GM18861 (cell line): ENCODE results near the gene HELZ2.
"Not testable (repeated sequence)": the region's sequence is repeated elsewhere in the genome, so short reads cannot be mapped to it uniquely, and the experiment has no call there.

Experiments
- ATAC-seq: cut with Tn5 transposase; IDR thresholded peaks from one replicate; pipeline ENCODE4 v1.9.1; 2021; ENCODE audit not compliant: unreplicated experiment

HELZ2 gene

GRCh38 chr20:63566395-63567135 is 7.5 kb downstream of the HELZ2 start:
- no peak for ATAC-seq

DNA sequence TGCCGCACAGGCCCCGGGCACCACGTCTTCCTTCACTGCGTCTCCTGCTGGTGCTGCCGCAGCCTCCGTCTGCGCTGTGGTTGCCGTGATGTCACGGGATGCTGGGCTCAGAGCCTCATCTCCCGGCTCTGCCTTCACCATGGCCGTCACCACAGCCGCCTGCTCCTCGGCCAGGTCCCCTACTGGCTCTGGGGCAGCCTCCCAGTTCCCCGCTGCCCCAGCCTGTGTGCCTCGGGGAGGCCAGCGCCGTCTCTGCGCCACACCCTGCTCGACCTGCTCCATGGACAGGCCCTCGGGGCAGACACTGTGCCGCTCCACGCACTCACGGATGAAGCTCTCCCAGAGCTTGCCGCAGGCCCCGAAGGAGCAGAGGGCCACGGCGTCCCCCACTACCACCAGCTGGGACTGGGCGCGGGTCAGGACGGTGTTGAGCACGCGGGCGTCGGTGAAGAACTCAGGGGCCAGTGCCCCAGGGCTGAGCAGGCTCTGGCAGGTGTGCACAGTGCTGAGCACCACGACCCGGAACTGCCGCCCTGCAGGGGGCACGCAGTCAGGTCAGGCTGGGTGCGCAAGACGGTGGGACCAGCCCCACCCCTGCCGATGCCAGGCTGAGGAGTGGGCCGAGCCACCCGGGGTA is 8.2 kb downstream of the HELZ2 start:
- ATAC-seq: no peak

DNA sequence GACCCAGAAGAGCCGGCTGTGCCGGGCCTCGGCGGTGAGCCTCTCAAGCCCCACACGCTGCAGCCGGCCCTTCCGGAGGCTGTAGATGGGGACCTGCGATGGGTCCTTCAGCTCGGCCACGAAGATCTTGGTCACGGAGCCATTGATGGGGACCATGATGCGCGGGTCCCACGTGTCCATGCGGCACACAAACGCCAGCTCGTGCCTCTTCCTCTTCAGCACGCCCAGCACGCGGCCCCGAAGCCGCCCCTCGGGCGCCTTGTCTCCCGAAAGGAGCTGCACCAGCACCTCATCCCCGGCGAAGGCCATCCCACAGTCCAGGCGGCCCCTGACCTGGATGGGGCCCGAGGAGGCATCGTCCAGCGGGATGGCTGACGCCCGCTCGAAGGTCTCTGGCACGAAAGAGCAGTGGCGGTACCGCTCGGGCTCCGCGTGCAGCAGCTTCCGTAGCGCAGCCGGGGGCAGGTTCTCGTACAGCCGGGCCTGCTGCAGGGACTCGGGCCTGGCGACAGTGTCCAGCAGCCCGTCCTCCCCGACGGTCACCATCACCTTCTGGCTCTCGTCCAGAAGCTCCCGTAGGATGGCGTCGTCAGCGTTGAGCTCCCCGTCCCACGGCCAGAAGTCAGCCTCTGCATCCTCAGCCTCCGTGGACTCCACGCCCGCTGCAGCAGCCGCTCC is 8.9 kb downstream of the HELZ2 start:
- no peak for ATAC-seq

DNA sequence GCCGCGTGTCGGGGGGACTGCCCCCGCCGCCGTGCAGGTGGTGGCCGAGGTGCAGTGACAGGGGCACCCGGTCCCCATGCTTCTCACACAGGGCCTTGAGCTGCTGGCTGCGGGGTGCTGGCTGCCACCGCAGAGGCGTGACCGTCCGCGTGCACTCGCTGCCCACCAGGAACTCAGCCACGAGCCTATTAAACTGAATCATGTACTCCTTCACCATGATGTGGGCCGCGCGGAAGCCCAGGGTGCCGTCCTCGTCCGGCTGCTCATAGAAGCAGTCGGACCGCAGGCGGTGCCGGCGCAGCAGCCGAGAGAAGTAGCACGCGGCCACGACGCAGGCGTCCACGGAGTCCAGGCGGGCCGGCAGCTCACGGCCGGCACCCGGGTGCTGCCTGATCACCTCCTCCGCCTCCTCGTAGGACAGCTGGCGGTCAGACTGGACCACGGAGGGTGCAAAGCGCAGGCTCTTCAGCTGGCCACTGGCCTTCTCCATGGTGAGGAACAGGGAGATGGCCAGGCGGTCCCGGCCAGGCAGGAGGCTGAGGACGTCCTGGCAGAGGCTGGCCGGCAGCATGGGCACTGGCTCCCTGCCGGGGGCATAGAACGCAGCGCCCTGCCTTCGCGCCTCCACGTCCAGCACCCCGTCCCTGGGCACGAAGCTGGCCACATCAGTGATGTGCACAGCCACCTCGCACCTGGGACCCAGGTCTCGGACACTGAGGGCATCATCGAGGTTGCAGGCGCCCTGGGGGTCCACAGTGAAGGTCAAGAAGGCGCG is 9.8 kb downstream of the HELZ2 start:
- ATAC-seq: no peak

DNA sequence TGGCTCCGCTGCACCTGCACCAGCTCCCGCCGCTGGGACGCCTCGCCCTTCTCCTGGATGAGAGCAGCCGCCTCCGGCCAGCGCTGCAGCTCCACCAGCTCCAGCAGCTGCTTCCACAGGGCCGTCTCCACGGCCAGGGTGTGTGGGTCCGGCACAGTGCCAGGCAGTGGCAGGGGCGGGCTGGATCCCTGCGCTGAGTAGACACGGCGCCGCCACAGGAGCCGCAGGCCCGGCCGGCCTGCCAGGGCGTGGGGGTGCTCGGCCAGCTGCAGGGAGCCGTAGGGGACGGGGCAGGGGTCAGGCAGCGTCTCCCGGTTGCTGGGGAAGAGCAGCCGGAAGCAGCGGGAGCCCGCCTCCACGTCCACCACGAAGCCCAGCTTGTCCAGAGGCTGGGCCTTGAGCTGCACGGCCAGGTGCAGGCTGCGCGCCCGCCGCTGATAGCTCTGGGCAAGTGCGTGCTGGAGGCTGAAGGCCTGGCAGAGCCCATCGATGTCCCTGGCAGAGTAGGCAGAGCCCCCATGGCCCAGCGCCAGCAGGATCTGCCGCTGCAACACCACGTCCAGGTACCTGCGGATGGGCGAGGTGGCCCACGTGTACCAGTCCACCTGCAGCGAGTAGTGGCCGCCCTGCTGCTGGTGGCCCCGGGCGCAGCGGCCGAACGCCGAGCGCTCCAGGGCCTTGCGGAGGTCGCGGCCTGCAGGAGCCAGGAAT is 10.7 kb downstream of the HELZ2 start:
- ATAC-seq: no peak

- ATAC-seq: no peak
Observed at GRCh38 chr20:63562461-63563224, 11.4 kb downstream of the HELZ2 start.

DNA sequence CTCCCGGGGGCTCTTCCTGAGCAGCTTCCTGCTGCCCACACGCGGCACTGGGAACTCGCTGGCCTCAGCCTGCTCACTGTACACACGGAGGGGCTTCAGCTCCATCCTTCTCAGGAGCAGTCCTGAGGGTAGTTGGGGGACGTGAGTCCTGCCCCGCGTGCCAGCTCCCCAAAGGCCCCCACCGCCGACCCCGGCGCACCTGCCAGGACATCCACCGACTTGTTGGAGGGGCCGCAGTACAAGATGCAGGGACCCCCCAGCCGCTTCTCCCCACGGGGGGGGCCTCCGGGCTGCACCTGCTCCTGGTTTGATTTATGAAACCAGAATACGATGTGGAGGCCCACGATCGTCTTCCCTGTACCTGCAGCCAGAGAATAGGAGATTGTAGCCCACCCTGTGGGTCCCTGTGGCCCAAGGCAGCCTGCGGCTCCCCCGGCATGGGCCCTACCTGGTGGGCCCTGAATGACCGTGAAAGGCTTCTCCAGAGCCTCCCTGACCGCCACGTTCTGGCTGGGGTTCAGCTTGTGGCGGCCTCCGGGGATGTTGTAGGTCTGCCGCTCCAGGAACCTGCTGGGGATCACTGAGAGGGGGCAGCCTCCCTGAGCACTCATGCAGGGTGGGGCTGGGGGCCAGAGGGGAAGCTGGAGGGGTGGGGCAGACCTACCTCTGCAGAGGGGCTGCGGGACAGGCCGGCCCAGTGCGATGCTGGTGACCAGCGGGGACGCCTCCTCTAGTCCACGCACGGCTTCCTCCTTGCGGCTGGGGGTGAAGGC is 12.2 kb downstream of the HELZ2 start:
- ATAC-seq: no peak

DNA sequence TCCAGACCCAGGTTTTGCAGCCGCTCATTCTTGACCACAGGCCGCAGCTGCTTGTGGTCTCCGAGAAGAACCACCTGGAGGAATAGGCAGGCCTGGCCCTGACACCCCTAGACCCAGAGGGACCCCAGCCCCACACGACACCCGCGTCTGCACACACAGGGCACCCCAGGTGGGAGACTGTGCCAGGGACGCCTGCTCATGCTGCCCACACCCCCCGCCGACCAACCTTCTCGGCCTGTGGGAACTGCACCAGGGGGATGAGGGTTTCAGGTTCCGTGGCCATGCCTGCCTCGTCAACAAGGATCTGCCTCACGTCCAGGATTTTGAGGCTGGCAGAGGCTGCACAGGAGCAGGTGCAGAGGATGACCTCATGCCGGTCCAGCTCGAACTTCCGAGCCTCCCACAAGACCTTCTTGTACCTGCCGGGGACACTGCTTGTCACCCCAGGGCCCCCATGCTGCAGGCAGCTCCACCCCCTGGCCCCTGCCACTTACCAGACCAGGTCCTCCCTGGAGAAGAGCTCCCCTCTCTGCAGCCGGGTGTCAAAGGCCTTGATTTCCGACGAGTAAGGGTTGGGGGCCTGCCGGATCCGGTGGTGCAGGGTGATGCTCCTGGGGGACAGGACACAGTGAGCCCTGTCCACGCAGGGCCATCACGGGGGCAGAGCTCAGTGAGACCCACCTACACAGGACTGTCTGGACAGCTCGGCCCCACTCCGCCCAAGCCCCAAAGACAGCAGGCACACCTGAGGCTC is 13.0 kb downstream of the HELZ2 start:
- no peak for ATAC-seq

DNA sequence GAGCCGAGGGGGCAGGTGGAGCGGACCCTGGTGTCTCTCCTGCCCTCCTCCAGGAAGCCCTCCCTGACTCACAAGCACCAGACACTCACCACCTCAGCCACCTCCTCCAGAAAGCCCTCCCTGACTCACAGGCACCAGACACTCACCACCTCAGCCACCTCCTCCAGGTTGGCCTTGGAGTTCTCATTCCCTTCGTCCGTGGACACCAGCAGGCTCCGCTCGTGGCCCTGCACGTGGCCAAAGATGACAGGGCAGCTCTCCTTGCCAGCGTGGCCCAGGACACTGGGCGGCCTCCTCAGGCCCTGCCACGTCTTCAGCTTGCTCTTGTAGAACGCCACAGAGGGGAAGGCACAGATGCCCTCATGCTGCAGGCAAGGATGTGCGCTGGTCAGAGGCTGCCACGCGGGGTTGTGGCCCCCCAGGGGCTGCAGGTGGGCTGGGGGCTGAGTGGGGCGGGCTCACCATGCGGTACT is 13.7 kb downstream of the HELZ2 start:
- no peak for ATAC-seq

GRCh38 chr20:63559485-63560332 is 14.3 kb downstream of the HELZ2 start:
- not testable (repeated sequence) for ATAC-seq

DNA sequence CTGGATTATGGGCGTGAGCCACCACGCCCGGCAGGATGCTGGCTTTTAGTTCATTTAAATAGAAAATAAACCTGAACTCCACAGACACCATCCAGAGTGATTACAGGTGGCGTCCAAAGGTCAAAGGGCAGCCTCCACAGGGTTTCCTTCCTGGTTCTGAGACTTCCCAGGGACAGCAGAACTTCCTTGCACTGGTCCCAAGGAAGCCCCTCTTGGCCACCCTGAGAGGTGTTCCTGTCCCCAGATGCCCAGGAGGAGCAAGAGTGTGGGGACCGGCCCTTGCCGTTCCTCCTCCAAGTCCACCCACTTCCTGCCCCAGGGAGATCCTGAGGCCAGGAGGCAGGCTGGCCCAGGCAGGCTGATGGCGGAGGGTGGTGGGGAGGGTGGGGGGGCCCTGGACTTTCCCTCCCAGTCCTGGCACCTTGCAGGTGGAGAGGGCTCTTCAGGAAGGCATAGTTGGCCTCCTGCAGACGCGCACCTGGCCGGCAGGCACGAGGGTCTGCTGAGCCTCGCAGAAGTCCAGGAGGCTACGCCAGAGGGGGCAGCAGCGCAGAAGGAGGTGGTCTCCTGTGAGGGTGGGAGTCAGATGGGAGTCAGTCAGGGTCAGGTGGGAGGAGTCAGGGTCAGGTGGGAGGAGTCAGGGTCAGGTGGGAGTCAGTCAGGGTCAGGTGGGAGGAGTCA is 15.1 kb downstream of the HELZ2 start:
- no peak for ATAC-seq

DNA sequence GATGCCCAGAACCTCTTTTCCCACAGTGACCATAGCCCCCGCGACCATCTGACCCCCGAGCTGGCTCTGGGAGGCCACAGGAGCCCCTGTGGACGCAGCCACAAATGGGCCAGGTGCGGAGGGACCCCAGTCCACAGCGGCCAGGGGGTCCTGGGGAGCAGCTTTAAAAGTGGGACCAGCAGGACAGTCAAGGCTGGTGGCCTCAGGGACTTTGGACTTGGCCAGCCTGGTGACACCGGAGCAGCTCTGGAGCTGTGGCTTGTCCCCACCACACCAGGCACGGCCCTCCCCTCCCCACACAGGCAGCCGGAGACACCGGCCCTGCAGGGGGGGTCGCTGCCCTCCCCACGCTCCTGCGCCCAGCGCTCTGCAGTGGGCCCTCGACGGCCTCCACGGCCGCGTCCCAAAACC is 16.6 kb downstream of the HELZ2 start:
- no peak for ATAC-seq

DNA sequence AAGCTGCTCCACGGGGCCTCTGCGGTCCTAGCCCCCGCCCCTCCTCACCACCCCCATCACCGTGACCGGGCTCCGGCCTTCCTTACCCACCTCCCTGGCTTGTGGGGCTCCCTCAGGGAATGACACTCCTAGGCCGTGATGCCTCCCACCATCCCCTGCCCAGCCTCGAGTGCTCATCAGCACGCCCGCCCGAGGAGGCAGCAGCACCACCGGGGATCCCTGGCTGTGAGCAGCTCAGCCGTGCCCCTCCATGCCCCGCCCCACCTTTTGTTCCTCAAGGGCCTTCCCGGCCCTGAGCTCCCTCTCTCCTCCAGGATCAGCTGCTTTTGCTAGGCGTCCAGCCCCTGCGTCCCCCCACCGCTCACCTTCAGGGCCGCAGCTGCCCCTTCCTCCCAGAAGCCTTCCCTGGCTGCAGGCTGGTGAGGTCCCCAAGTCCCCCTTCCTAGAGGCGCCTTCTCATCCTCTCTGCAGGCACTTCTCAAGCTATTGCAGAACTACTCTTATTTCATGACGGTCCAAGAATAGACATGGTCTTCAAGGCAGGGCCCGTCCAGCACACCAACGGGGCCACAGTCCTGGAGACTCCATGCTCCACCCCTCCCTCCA is 17.1 kb downstream of the HELZ2 start:
- ATAC-seq: no peak

DNA sequence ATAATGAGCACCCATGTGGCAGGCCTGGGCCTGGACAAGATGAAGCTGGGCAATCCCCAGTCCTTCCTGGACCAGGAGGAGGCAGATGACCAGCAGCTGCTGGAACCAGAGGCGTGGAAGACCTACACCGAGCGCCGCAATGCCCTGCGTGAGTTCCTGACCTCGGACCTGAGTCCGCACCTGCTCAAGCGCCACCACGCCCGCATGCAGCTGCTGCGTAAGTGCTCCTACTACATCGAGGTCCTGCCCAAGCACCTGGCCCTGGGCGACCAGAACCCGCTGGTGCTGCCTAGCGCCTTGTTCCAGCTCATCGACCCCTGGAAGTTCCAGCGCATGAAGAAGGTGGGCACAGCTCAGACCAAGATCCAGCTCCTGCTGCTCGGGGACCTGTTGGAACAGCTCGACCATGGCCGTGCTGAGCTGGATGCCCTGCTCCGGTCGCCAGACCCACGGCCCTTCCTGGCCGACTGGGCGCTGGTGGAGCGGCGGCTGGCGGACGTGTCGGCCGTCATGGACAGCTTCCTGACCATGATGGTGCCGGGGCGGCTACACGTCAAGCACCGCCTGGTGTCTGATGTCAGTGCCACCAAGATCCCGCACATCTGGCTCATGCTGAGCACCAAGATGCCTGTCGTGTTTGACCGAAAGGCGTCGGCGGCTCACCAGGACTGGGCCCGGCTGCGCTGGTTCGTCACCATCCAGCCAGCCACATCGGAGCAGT is 18.2 kb downstream of the HELZ2 start:
- no peak for ATAC-seq

DNA sequence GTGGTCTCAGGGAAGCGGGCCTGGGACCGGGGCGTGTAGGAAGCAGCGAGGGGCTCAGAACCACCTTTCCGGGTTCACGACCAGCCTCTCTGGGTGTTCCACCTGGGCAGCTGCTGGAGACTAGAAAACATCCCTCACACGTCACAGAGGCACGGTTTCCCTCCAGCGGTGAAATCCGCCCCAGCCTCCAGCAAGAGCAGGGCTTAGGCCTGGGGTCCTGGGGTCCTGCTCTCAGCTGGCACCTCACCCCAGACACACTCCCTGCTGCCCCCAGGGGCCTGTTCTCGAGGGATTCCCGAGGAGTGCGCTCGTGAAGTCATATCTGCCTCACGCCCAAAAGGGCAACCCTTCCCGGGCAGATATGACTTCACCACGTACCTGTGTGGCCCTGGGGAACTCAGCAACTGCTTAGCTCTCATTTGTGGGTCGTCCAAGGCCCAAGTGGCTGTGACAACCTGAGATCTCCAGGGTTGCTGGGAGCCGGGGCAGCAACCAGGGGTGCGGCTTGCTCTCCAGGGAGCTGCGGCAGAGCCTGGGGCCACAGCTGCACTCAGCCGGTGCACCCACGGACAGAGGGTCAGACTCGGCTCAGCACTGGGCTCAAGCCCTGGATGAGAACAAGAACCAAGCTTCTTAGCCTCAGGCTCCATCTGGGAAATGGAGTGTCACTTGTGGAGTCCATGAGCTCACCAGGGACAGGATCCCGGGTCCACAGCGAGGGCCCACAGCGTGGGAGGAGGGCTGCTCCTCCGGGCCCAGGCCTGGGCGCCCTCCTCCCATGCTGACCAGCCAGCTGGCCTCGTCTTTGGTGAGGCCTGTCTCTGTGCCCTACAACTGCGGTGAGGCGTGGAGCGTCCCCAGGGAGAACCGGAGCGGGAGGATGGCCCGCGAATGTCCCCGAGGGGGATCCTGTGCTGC is 19.4 kb downstream of the HELZ2 start:
- ATAC-seq: no peak
